Measurements from ENCODE around the gene FREM1.

FREM1 gene

GRCh38 chr9:14908295-14909180, 1.7 kb downstream of the FREM1 start:
- peak; percentile 3 for DNase-seq

DNA sequence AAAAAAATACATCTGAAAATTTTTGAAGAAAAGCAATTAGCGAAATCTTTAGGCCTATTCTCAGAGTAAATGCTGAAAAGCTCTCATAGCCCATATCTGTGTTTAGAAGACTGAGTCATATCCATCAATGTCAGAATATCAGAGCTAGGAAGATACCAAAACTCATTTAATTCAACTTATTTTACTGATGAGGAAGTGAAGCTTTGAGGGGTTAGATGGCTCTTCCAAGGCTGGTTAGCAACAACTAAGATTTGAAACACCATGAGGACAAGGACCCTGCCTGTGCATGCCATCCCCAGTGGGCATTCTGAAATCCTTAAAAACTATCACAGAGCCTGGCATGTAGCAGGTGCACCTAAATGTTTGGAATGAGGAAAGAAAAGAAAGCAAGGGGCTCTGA, 2.5 kb downstream of the FREM1 start:
- DNase-seq = no peak

DNA sequence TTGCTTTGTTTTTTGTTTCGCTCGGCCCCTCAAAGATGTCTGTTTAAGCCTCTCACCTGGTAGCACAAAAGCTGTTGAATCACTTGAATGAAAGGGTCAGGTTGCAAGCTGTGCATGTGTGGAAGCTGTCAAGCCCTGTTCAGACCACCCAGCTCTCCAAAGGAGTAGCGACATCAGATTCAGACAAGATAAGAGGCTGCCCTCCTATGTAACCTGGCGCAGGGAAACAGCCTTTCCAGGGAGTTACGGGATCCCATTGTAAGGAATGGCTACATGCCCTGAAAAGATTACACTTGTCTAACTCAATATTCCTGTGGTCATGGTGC, 2.9 kb downstream of the FREM1 start:
- no peak for DNase-seq

GRCh38 chr9:14906644-14907359, 3.4 kb downstream of the FREM1 start:
- DNase-seq = no peak

DNA sequence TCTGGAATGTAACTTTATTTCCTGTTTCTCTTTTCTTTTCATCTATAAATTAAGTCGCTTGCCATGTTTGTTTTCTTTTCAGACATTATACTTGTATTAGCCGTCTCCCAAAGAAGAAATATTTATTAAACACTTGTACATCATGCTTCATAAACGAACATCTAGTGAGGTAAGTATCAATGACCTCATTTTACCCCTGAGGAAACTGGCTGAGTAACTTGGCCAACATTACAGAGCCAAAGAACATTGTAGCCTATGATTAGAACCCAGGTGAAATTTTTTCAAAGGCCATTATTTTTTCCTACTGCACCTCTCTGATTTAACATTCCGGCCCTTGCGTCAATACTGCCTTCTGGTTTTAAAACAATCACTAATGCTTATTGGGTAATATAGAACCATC, 4.2 kb downstream of the FREM1 start:
- no peak for DNase-seq

DNA sequence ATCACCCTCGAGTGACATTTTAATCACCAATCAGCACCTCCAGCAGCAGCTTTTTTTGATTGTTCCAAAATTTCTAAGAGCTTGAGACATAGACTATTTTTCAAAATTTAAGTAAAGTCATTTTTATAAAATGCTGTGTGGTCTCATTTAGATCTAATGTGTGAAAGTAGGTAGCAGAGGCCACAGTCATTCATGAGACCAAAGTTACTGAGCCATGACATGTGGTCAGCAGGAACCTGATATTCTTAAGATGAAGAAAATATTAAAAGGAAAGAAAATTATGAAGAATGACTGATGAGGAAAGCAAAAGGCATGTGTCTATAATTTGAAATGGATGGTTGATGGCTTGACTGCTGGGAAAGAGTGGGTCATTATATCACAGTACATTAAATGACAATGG, 7.2 kb downstream of the FREM1 start:
- DNase-seq = no peak

- DNase-seq = no peak
Observed at GRCh38 chr9:14902561-14902960, 7.7 kb downstream of the FREM1 start.

- no peak for DNase-seq
Observed at GRCh38 chr9:14899815-14900193, 10.4 kb downstream of the FREM1 start.

DNA sequence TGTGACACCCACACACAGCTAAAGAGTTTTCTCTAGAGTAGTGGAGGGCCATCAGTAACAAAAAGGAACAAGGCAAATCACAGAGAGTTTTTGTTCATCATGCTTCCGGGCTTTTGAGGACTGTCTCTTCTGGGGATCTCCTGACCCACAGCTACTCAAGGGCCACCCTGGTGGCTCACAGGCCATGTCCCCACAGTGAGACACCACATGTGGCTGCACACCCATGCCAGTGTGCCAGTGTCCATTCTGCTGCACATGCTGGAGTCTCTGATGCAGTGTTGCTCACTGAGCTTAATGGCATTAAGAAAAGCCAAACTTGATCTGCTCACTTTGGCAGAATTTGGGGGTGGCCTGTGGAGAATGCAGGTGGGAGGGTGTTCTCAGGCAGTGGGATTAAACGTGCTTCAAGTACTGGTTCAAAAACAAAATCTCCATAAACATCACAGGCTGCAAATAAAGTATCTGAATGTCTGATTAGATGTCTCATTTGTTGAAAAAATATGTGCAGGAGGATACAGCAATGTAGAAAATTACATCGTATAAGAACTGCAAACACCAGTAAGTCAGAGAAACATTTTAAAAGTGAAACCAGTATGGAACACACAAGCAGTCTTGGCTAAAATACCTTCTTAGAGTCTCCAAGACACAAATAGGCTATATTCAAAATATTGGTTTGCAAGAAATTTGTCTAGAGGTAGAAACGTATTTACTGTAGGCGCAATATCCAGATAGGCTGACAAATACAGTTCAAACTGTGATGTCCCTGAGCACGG, 11.0 kb downstream of the FREM1 start:
- DNase-seq = no peak

- no peak for DNase-seq
Observed at GRCh38 chr9:14895806-14896205, 14.4 kb downstream of the FREM1 start.

- no peak for DNase-seq
Observed at GRCh38 chr9:14893280-14893679, 16.9 kb downstream of the FREM1 start.

- no peak for DNase-seq
Observed at GRCh38 chr9:14891332-14891731, 18.9 kb downstream of the FREM1 start.

DNA sequence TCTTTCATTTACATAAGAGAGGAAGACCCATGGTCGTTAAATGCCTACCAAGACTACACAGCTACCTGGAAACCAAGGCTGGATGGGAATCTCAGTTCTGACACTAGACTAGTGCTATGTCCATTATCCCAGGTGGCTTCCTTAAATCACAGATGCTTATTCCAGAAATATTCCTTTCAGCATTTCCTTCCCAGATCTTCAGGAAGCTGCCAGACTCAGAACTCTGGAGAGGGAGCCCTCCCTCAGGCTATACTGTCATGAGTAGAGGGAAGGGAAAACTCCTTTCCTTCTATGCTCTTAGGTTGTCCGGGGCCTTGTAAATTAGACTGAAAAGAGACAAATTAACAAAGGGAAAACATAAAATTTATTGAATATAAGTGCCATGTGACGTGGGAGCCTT, 20.8 kb downstream of the FREM1 start:
- no peak for DNase-seq

- no peak for DNase-seq
Observed at GRCh38 chr9:14888875-14889274, 21.4 kb downstream of the FREM1 start.

DNA sequence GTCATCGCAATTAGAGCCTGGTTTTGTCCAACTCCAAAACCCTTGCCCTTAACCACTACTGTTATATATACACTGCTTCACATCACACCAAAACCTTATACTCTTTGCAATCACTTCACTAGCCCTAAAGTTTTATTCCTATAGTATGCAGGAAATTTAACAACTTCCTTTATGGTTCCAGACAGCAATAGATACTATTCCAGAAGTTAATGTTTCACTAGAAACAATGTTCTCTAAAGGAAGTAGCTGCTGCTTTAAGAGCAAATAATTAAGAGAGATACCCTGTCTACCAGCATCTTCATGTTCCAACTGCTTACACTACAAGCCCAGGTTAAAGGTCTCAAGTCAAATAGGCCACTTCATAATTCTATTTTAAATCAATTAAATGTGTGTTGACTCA, 22.0 kb downstream of the FREM1 start:
- DNase-seq = no peak

DNA sequence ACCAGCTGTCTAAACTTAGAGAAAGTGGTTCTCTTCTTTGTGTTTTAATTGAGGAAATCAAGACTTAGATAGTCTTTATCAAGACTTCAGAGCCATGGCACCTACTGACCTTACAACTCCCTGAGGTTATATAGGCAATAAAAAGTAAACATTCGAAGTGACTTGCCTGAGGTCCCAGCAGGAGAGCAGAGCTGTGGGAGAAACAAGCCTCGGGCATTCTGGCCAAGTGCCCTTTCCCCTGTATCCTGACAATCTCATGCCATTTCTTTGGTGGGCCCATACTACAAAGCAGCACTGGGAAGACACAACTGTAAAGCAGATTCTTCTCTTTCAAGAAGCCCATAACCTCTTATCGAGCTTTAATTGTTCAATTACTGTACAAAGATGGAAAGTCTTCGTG, 23.1 kb downstream of the FREM1 start:
- no peak for DNase-seq

DNA sequence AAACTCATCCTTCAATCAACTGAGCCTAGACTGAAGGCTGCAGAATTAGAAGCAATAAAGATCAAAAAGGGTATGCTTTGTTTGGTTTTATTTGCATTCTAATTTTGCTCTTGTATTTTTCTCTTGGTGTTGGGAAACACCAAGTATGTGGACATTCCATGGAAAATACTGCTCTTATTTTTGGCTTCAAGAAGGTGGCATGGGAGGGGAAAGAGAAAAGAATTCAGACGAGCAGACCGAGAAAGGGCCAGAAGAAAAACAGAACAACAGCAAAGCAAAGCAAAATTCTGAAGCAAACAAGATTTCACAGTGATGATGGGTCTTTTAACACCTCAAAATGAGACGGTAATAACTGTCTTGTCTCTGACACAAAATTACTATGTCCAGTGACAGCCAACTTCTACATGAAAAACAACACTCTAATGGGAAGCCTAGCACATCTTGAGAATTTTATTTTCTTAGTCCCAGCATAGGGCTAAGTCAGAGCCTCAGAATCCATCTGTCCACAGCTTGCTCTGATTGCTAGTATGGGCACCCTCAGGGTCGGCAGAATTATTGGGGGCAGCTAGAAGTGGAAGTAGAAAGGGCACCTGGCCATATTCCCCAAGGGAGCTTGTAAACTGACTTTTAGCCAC, 26.8 kb downstream of the FREM1 start:
- no peak for DNase-seq

DNA sequence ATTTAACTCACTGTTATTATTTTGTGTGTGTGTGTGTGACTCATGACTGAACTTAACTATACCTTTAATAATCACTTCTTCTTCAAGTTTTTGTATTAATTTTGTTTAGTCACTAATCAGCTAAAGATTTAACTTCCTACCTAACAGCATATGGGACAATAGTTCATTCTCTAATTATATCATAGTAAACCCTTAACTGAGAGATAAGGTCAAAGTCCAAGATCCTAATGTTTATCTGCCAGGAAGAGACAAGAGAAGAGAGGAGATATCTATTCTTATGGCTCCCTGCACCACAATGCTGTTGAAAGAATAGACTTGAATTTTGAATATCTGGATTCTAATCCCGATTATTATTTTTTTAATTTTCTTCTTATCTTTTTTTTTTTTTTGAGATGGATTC, 28.1 kb downstream of the FREM1 start:
- DNase-seq = no peak

- DNase-seq = no peak
Observed at GRCh38 chr9:14881006-14881405, 29.2 kb downstream of the FREM1 start.

GRCh38 chr9:14870090-14870489, 40.1 kb downstream of the FREM1 start:
- no peak for DNase-seq

DNA sequence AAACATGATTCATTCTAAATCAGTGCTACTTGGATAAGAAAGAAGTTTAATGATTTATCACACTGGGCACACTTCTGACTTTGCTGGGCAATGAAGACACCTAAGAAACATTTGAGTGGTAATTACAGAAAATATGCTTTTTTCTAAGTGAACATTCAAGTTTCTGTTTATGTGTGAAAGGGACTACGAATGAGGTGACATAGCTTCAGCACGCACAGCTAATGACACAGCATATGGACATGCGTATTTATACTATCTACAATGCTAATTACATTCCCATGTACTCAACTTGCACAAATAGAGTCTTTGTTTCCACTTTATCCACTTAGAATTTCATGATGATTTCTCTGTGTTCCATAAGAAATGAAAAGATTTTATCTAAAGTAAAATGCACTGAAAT, 40.6 kb downstream of the FREM1 start:
- no peak for DNase-seq

- no peak for DNase-seq
Observed at GRCh38 chr9:14868772-14869583, 41.2 kb downstream of the FREM1 start.

DNA sequence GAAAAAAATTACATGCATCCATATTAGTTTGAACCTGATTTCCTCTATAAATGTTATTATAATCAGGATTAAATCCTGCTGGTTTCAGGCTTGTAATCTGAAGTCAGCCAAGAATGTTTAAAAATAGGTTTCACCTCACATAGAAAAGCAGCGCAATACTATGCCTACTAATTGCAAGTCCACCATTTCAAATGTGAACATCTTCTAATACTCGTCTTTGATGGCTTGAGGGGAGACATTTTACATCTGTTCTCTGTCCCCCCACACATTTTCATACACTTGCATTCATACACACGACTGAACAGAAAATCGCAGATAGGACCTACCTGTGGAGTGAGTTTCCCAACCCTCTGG, 41.8 kb downstream of the FREM1 start:
- DNase-seq = no peak

Measured in NCI-H146 (cell line).